Muscle of leg (tissue), 11 donors: Measurements from ENCODE around the gene MRPL2. TPM values are rescaled to one million over a fixed set of nuclear protein-coding genes. Genes with fewer than 3 reads are reported as not detected.
A peak's percentile ranks its signal among the peaks of the same experiment; 100 is the strongest.
"Not testable (repeated sequence)": the region's sequence is repeated elsewhere in the genome, so short reads cannot be mapped to it uniquely, and the experiment has no call there.

Source experiments
- DNase-seq: peaks from one replicate; pipeline ENCODE4 v3.0.0; 2013
- H3K27ac ChIP-seq: one replicate; pipeline ENCODE4 v1.5.1; 2013; ENCODE audit warnings: mild to moderate bottlenecking, low read length, control low read depth
- H3K27me3 ChIP-seq: one replicate; pipeline ENCODE4 v1.6.1; 2013; ENCODE audit warnings: low read length; ENCODE audit not compliant: control insufficient read depth, insufficient read depth
- H3K36me3 ChIP-seq: one replicate; pipeline ENCODE4 v1.6.1; 2013; ENCODE audit warnings: low read length; ENCODE audit not compliant: control insufficient read depth, insufficient read depth
- H3K4me1 ChIP-seq: one replicate; pipeline ENCODE4 v1.6.1; 2013; ENCODE audit warnings: low read length; ENCODE audit not compliant: control insufficient read depth, insufficient read depth
- H3K4me3 ChIP-seq: one replicate; pipeline ENCODE4 v1.5.1; 2013; ENCODE audit warnings: low read length, control low read depth
- H3K9me3 ChIP-seq: replicated peaks from 2 replicates; pipeline ENCODE4 v1.6.1; 2013; ENCODE audit warnings: low read depth, low read length; ENCODE audit not compliant: control insufficient read depth
- WGBS: methylation state at CpG from one replicate; pipeline ENCODE4 v1.1.5; 2013; ENCODE audit warnings: missing lambda C conversion rate; ENCODE audit not compliant: insufficient coverage; 5-methylcytosine and 5-hydroxymethylcytosine counted together
- polyA plus RNA-seq, 8 donors: library from polyadenylated mRNA; unstranded; fragments of 120-200 nt; gene quantifications; one replicate each; pipeline versions ENCODE4 v1.2.1 to v1.2.3, GENCODE V29; 2013; ENCODE audit warnings: inconsistent platforms in 1 of 8, low replicate concordance in 1 of 8; ENCODE audit not compliant: insufficient read length in 8 of 8, insufficient read depth in 1 of 8
- total RNA-seq: library from RNA; stranded (reverse); fragments of 120-200 nt; gene quantifications from one replicate; pipeline ENCODE4 v1.2.4, GENCODE V29; 2013

Gene MRPL2
- total and polyA plus RNA-seq, 9 donors, result 27.6 to 55.1 (median 47.5) TPM

DNA sequence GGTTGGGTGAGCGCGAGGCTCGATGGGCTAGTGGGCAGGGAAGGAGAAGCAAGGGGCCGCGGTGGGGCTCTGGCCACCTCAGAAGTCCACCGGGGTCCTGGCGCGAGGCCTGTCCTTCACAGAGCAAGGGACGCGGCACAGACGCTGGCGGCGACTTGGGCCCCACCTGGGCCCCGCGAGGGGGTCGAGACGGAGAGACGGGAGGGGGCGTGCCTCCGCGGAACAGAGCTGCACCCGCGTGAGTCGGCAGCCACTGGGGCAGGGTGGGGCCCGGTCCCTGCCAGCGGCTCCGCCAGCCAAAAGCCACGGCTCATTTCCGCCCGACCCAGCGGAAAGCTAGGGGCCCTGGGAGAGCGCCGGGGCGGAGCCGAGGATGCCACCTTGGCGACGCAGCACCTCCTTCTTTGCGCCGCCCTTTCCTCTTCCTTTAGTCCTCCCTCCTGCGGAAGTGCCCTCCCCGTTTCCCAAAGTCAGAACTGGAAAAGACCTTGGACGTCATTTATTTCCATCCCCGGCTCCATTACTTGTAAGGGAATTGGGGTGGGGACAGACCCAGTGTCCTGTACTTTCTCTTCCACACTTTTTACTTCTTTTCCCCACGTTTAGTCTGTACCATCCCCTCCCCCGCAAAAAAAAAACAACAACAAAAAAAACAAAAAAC, 5.6 kb downstream of the MRPL2 start, which contains the start of gene CUL7:
Gene CUL7, minus strand, starts transcription at position 307 of the 661 bp plus-strand sequence. CDS start 1,063 bp downstream, outside the sequence.
- H3K9me3 ChIP-seq, result no peaks in the 10 kb centered on the region
- WGBS, result under 1% methylated on average over 39 of the region's 45 CpGs
- DNase-seq, result peak; percentile 99
- H3K27me3 ChIP-seq, result no peaks in the 10 kb centered on the region
- peaks cover 68% of the 10 kb centered on the region for H3K36me3 ChIP-seq
- peak within 1 kb of the TSS; percentile 97 for H3K27ac ChIP-seq
- peak within 1 kb of the TSS; percentile 85 for H3K4me3 ChIP-seq
- H3K4me1 ChIP-seq, result peaks cover 41% of the 10 kb centered on the region

DNA sequence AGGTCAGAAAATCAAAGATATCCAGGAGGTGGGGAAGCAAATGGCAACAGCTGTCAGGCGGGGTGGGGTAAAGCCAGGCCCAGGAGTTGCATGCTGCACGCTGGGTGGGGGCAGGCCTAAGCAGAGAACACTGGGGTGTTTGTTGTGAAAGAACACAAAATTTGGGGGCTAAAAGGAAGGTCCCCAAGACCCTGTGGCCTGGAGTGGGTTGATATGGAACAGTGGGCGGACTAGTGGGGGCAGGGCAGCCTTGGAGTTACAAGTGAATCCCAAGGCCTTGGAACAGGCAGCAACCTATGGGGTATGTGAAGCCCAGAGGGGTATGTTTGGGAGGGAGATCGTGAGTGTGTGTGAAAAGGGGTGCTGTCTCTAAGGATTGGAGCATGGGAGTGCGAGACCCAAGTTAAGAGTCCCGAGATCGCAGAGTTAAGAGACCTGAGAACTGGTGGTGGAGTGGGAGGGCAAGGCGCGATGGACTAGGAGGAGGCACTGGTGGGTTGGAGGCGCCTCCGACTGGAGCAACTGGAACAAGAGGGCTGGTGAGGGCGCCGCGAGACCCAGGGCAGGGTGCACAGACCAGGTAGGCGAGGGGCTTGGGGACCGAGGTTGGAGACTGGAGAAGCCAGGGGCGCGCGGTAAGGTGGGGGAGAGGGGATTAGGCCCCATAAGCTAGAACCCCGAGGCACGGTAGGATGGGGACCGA, 6.2 kb downstream of the MRPL2 start:
- H3K27me3 ChIP-seq, result no peaks in the 10 kb centered on the region
- WGBS, result 8% methylated on average over 22 of the region's 22 CpGs
- peak overlapping the region; percentile 97 for H3K27ac ChIP-seq
- peaks cover 34% of the 10 kb centered on the region for H3K4me1 ChIP-seq
- no peaks in the 10 kb centered on the region for H3K9me3 ChIP-seq
- peak; percentile 58 for DNase-seq
- peak overlapping the region; percentile 85 for H3K4me3 ChIP-seq
- H3K36me3 ChIP-seq, result peaks cover 74% of the 10 kb centered on the region

DNA sequence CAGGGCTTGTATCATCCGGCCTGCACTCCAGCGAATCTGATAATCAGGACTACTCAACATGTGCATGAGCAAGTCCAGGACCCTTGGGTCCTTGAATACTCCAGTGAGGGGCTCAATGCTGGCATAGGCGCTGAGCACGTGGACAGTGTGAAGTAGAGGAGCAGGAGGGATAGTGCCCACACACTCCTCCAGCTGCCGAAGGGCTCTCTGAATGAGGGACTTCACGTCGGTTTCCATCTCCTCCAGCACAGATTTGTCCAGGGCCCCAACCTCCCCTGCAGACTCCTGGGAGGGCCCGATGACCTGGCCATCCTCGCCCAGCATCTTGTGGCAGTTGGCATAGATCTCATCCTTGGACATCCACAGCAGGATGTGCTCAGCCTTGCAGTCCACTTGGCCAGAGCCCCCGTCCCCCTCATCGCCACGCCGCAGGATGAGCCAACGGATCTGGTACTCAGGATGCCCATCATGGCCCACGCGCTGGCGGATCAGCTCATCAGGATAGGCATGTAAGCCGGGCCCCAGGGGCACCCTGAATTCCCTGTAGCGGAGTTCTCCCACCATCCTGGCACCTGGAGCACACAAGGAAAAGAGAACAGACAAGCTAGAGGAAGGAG, 6.9 kb downstream of the MRPL2 start:
- WGBS, result 86% methylated on average over 17 of the region's 19 CpGs
- no peaks in the 10 kb centered on the region for H3K27me3 ChIP-seq
- DNase-seq, result no peak
- peaks cover 76% of the 10 kb centered on the region for H3K36me3 ChIP-seq
- peak overlapping the region; percentile 97 for H3K27ac ChIP-seq
- H3K4me1 ChIP-seq, result peaks cover 33% of the 10 kb centered on the region
- H3K4me3 ChIP-seq, result peak overlapping the region; percentile 85
- H3K9me3 ChIP-seq, result no peaks in the 10 kb centered on the region

DNA sequence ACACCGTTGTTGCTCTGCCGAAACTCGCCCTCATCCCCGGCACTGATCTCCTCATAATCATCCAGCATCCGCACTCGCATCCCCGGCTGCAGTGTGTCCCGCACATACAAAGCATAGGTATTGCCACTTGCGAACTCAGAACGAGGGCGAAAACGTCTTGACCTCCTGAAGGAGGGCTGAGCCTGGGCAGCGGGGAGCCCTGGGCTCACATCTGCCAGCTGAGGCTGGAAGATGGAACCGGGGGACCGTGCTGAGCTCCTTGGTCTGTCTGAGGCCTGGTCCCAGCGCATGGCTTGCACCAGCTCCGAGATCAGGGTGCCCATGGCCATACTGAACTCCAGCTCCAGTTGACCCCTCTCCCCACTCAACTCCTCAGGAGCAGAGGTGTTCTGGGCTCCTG, 8.3 kb downstream of the MRPL2 start:
- 96% methylated on average over 16 of the region's 17 CpGs for WGBS
- H3K9me3 ChIP-seq, result no peaks in the 10 kb centered on the region
- H3K4me1 ChIP-seq, result peaks cover 33% of the 10 kb centered on the region
- no peak for DNase-seq
- H3K27me3 ChIP-seq, result no peaks in the 10 kb centered on the region
- H3K4me3 ChIP-seq, result no peak overlapping the region
- peaks cover 80% of the 10 kb centered on the region for H3K36me3 ChIP-seq
- H3K27ac ChIP-seq, result no peak overlapping the region

DNA sequence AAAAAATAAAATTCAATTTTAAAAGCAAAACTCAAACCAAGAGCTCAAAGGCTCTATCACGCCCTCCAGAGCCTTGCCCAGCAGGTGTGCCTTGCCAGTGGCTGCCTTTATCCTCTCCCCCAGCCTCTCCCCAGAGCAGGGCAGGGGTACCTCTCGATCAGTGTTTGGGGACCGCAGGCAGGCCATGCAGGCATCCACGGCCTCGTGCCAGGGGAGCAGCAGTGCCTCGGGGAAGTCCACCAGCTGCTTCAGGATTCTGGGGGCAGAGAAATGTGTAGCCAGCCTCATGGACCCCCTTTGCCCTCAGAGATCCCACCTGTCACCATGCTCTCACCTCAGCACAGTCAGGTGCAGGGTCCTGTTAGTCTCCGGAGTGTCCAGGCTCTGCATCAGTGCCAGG, 11.2 kb downstream of the MRPL2 start:
- peaks cover 88% of the 10 kb centered on the region for H3K36me3 ChIP-seq
- no peaks in the 10 kb centered on the region for H3K27me3 ChIP-seq
- H3K4me1 ChIP-seq, result peaks cover 25% of the 10 kb centered on the region
- no peaks in the 10 kb centered on the region for H3K9me3 ChIP-seq
- no peak for DNase-seq
- no peak overlapping the region for H3K27ac ChIP-seq
- H3K4me3 ChIP-seq, result no peak overlapping the region
- WGBS, result 80% methylated on average over 3 of the region's 7 CpGs

DNA sequence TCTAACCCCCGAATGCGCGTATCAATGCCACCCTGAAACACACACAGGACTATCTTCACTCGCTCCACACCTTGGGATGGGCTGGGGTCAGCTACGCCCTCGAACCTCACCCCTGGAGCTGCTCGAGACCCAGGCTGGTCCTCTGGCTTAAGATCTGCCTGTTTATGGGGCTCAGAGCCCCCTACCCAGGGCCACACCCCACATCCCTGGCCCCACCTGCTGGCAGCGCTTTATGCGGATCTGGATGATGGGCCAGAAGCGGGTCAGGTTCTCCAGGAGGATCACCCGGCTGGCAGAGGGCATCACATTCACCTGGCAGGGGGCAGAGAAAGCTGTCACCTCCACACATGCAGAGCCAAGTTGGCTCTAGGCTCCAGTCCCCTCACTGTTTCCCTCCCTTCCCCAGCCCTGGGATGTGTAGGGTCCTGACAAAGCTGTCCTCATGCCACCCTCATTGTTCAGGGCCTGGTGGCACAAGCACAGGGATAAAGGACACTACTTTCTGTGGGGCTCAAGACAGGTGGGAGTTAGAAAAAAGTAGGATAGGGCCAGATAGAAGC, 13.8 kb downstream of the MRPL2 start:
- WGBS, result 92% methylated on average over 10 of the region's 11 CpGs
- H3K36me3 ChIP-seq, result peaks cover 89% of the 10 kb centered on the region

DNA sequence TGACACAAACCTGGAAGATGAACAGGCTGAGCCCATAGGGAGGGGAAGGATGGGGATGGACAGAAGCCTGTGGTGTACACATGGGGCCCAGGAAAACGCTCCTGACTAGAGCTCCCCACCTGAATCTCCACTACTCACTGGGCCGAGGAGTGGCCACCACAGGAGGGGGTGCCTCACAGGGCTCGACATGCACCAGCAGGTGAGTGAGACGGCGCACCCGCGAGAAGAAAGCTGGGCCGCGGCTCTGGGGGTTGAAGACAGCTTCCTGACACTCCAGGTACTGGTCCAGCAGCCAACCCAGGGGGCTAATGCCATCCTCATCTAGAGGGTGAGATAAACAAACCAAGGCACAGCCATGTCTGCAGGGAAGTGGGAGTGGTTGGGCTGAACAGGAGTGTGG, 15.9 kb downstream of the MRPL2 start:
- WGBS, result 92% methylated on average over 7 of the region's 9 CpGs
- no peak for DNase-seq
- no peaks in the 10 kb centered on the region for H3K9me3 ChIP-seq
- H3K27me3 ChIP-seq, result no peaks in the 10 kb centered on the region
- H3K27ac ChIP-seq, result no peak overlapping the region
- no peaks in the 10 kb centered on the region for H3K4me1 ChIP-seq
- H3K4me3 ChIP-seq, result no peak overlapping the region
- peaks cover 89% of the 10 kb centered on the region for H3K36me3 ChIP-seq

More for the DNA sequence above, 13.8 kb downstream of the MRPL2 start:
- Histone ChIP-seq H3K27me3 (no peaks in the 10 kb centered on the region), H3K9me3 (no peaks in the 10 kb centered on the region), H3K4me1 (peaks cover under 1% of the 10 kb centered on the region), H3K27ac (no peak overlapping the region), H3K4me3 (no peak overlapping the region)
- DNase-seq, result no peak

DNA sequence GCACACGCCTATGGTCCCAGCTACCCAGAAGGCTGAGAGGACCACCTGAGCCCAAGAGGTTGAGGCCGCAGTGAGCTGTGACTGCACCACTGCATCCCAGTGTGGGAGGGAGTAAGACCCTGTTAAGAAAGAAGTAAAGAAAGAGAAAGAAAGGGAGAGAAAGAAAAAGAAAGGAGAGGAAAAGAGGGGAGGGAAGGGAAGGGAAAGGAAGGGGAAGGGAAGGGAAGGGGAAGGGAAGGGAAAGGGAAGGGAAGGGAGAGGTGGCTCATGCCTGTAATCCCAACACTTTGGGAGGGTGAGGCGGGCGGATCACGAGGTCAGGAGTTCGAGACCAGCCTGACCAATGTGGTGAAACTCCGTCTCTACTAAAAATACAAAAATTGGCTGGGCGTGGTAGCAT, 17.8 kb downstream of the MRPL2 start:
- peaks cover 88% of the 10 kb centered on the region for H3K36me3 ChIP-seq
- 95% methylated on average over 4 of the region's 8 CpGs for WGBS
- H3K9me3 ChIP-seq, H3K4me1 ChIP-seq, H3K27ac ChIP-seq, DNase-seq, H3K4me3 ChIP-seq, H3K27me3 ChIP-seq: not testable (repeated sequence)

DNA sequence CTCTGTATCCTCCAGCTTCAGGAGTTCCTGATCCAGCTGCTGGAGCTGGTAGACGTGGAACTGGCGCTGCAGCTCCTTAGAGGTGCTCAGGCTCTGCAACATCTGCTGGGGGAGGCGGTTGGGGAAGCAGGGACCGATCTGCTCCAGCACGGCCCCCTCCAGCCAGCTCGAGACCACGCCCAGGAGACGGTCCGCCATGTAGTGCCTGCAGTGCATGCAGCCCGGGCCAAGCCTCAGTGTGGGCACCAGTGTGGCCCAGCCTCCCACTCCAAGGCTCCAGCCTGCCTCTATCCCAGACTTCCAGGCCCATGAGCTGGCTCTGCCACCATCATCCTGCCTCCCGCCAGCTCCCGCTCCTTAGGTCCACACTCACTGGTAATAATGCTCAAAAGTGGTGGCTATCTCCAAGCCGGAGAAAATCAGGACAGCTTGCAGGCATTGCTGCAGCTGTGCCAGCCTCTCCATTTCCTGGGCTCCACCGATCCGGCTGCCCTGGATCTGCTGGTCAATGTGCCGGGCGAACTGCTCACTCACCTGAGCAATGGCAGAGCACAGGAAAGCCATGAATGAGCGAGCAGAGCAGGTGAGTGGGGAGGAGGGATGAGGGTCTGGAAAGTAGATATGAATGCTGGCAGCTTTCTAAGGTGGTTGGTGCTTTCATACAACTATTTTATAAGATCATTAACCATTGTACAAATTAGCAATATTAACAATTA, 18.5 kb downstream of the MRPL2 start:
- H3K27me3 ChIP-seq, result no peaks in the 10 kb centered on the region
- H3K36me3 ChIP-seq, result peaks cover 85% of the 10 kb centered on the region
- no peak overlapping the region for H3K27ac ChIP-seq
- no peak for DNase-seq
- peaks cover 3% of the 10 kb centered on the region for H3K4me1 ChIP-seq
- no peaks in the 10 kb centered on the region for H3K9me3 ChIP-seq
- 86% methylated on average over 16 of the region's 18 CpGs for WGBS
- H3K4me3 ChIP-seq, result no peak overlapping the region
